ENCODE results near the gene CUTA. TPM values are rescaled to one million over a fixed set of nuclear protein-coding genes. Genes with fewer than 3 reads are reported as not detected.

CUTA gene
- total RNA-seq, 2 experiments from 2014 or later = 176 to 185 TPM

GRCh38 chr6:33430334-33430733, 12.4 kb upstream of the CUTA start:
- DNase-seq = peak in 3 of 14 experiments; percentile 47 to 65 (median 59)

GRCh38 chr6:33429750-33430052, 11.8 kb upstream of the CUTA start:
- peak overlapping the region; percentile 71 for H3K4me3 ChIP-seq (ENCODE audit: low read length)
- ATAC-seq (ENCODE audit: poor library complexity) (peak; percentile 13), DNase-seq (peak in 4 of 14 experiments; percentile 43 to 85 (median 59))
- peaks cover 10% of the 10 kb centered on the region for H3K36me3 ChIP-seq (ENCODE audit: insufficient read depth, low read length)
- H3K4me1 ChIP-seq (ENCODE audit: insufficient read depth, low read length) = peaks cover 71% of the 10 kb centered on the region
- CTCF ChIA-PET = interaction anchor here (1.4 kb wide), 1 partner anchor 150 kb away, joined by 6 read pairs; the partner anchor contains the start of gene BAK1
- peaks cover 23% of the 10 kb centered on the region for H3K36me3 Mint-ChIP-seq (ENCODE audit: low read depth)
- intact Hi-C loops (cut with DNase I, micrococcal nuclease) = loop anchor here (1.0 to 10.0 kb wide), 10 partner anchors 13 to 805 kb away; partner anchors contain the start of genes HMGA1 (in 1 of the 2), KIFC1 (in 1 of the 2), LEMD2 (in 1 of the 2) and PHF1 (in 1 of the 2)
- no peaks in the 10 kb centered on the region for H3K27me3 Mint-ChIP-seq
- H3K4me3 Mint-ChIP-seq = peak overlapping the region; percentile 93
- H3K27me3 ChIP-seq (ENCODE audit: control insufficient read depth in 1 of 2, insufficient read depth in 2 of 2, low read length in 2 of 2) = no peaks in the 10 kb centered on the region
- no peaks in the 10 kb centered on the region for H3K9me3 ChIP-seq (ENCODE audit: control insufficient read depth in 1 of 2, insufficient read depth in 1 of 2, low read length in 2 of 2)
- no peak for TF ChIP-seq CTCF (IDR thresholded peaks at IDR 0.05)
- peak overlapping the region; percentile 92 for H3K27ac Mint-ChIP-seq
- POLR2A ChIA-PET = interaction anchor here (1.1 to 4.7 kb wide), 14 partner anchors 12 to 281 kb away, joined by 3 to 60 read pairs (median 10); partner anchors contain the start of genes CUTA, RPS18, SYNGAP1 and UQCC2
- no peaks in the 10 kb centered on the region for H3K9me3 Mint-ChIP-seq
- H3K4me1 Mint-ChIP-seq (ENCODE audit: low read depth) = peaks cover 80% of the 10 kb centered on the region
- peak overlapping the region; percentile 64 to 73 for H3K27ac ChIP-seq (ENCODE audit: low read depth in 1 of 2, low read length in 2 of 2)

More at GRCh38 chr6:33430334-33430733, 12.4 kb upstream of the CUTA start:
- TF ChIP-seq CTCF (IDR thresholded peaks at IDR 0.05) = no peak
- peak overlapping the region; percentile 52 to 64 for H3K27ac ChIP-seq (ENCODE audit: low read depth in 1 of 2, low read length in 2 of 2)
- no peak for ATAC-seq (ENCODE audit: poor library complexity)
- Mint-ChIP-seq H3K27ac (peak overlapping the region; percentile 92), H3K36me3 (ENCODE audit: low read depth) (peaks cover 26% of the 10 kb centered on the region), H3K4me3 (peak overlapping the region; percentile 93), H3K4me1 (ENCODE audit: low read depth) (peaks cover 73% of the 10 kb centered on the region), H3K9me3 (no peaks in the 10 kb centered on the region), H3K27me3 (no peaks in the 10 kb centered on the region)
- H3K36me3 ChIP-seq (ENCODE audit: insufficient read depth, low read length) = peaks cover 14% of the 10 kb centered on the region
- peak overlapping the region; percentile 71 for H3K4me3 ChIP-seq (ENCODE audit: low read length)
- no peaks in the 10 kb centered on the region for H3K9me3 ChIP-seq (ENCODE audit: control insufficient read depth in 1 of 2, insufficient read depth in 1 of 2, low read length in 2 of 2)
- peaks cover 65% of the 10 kb centered on the region for H3K4me1 ChIP-seq (ENCODE audit: insufficient read depth, low read length)
- no peaks in the 10 kb centered on the region for H3K27me3 ChIP-seq (ENCODE audit: control insufficient read depth in 1 of 2, insufficient read depth in 2 of 2, low read length in 2 of 2)
- intact Hi-C loops (cut with DNase I, micrococcal nuclease) = loop anchor here (2.0 to 10.0 kb wide), 5 partner anchors 14 to 804 kb away; partner anchors contain the start of genes HMGA1 (in 1 of the 2) and LEMD2 (in 1 of the 2)
- CTCF ChIA-PET = interaction anchor here (0.9 kb wide), 1 partner anchor 12 kb away, joined by 6 read pairs; the partner anchor contains the start of gene CUTA
- POLR2A ChIA-PET = interaction anchor here (0.7 to 4.7 kb wide), 25 partner anchors 9 to 459 kb away, joined by 3 to 60 read pairs (median 6); partner anchors contain the start of genes BAK1, CUTA, PFDN6 and RGL2

GRCh38 chr6:33428966-33429749, 11.3 kb upstream of the CUTA start:
- H3K27me3 ChIP-seq (ENCODE audit: control insufficient read depth in 1 of 2, insufficient read depth in 2 of 2, low read length in 2 of 2) = no peaks in the 10 kb centered on the region
- CTCF ChIA-PET = interaction anchor here (1.0 to 1.4 kb wide), 2 partner anchors 12 to 151 kb away, joined by 3 to 6 read pairs; partner anchors contain the start of gene BAK1
- POLR2A ChIA-PET = interaction anchor here (0.7 to 4.7 kb wide), 10 partner anchors 12 to 457 kb away, joined by 3 to 60 read pairs (median 10); partner anchors contain the start of genes CUTA, SYNGAP1, ZBTB22 and ZBTB9
- ATAC-seq (ENCODE audit: poor library complexity) (no peak), DNase-seq (no peak)
- H3K36me3 ChIP-seq (ENCODE audit: insufficient read depth, low read length) = peaks cover 10% of the 10 kb centered on the region
- TF ChIP-seq CTCF (IDR thresholded peaks at IDR 0.05) = no peak
- Mint-ChIP-seq H3K9me3 (no peaks in the 10 kb centered on the region), H3K27ac (peak overlapping the region; percentile 92), H3K27me3 (no peaks in the 10 kb centered on the region), H3K36me3 (ENCODE audit: low read depth) (peaks cover 19% of the 10 kb centered on the region), H3K4me1 (ENCODE audit: low read depth) (peaks cover 84% of the 10 kb centered on the region), H3K4me3 (peak overlapping the region; percentile 93)
- intact Hi-C loops (cut with DNase I, micrococcal nuclease) = loop anchor here (1.0 to 5.0 kb wide), 5 partner anchors 18 to 157 kb away; partner anchors contain the start of genes KIFC1 (in 1 of the 2), PHF1 (in 1 of the 2), RPS18 (in 1 of the 2) and VPS52 (in 1 of the 2)
- H3K4me3 ChIP-seq (ENCODE audit: low read length) = peak overlapping the region; percentile 71
- no peaks in the 10 kb centered on the region for H3K9me3 ChIP-seq (ENCODE audit: control insufficient read depth in 1 of 2, insufficient read depth in 1 of 2, low read length in 2 of 2)
- H3K27ac ChIP-seq (ENCODE audit: low read depth in 1 of 2, low read length in 2 of 2) = peak overlapping the region; percentile 64 to 73
- peaks cover 77% of the 10 kb centered on the region for H3K4me1 ChIP-seq (ENCODE audit: insufficient read depth, low read length)
